Measurements from ENCODE around the gene KRT28. TPM values are rescaled to one million over a fixed set of nuclear protein-coding genes. Genes with fewer than 3 reads are reported as not detected.

KRT28 gene
- total and polyA plus RNA-seq, 2 experiments from 2014 or later, result not detected

DNA sequence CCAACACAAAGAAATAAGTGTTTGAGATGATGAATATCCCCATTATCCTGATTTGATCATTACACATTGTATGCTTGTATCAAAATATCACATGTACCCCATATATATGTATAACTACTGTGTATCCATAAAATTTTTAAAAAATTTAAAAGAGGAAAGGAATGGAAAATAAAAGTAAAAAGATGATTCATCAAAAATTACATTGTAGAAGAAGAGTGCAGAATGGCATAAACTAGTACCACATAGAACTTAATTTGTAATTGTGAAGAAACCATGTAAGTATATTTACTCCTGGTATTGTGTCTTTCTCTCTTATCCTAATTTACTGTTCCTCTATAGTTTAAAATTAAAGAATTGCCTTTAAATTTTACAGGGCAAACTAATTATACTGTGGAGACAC is 34.1 kb upstream of the KRT28 start (continued):
- no peak for TF ChIP-seq EZH2phosphoT487 (IDR thresholded peaks at IDR 0.05; ENCODE audit: unreplicated experiment)
- TF ChIP-seq NANOG (IDR thresholded peaks at IDR 0.05; ENCODE audit: borderline replicate concordance), result no peak
- no peak for TF ChIP-seq STAT1 (IDR thresholded peaks at IDR 0.05; ENCODE audit: unreplicated experiment)
- no peak for TF ChIP-seq ETS1 (IDR thresholded peaks at IDR 0.05)
- TF ChIP-seq CREB1 (CRISPR knock-in tag; IDR thresholded peaks at IDR 0.05; ENCODE audit: low read depth), result no peak
- no peak for TF ChIP-seq ZNF331 (CRISPR knock-in tag; IDR thresholded peaks at IDR 0.05; ENCODE audit: low read depth)
- TF ChIP-seq, protein P1, sequence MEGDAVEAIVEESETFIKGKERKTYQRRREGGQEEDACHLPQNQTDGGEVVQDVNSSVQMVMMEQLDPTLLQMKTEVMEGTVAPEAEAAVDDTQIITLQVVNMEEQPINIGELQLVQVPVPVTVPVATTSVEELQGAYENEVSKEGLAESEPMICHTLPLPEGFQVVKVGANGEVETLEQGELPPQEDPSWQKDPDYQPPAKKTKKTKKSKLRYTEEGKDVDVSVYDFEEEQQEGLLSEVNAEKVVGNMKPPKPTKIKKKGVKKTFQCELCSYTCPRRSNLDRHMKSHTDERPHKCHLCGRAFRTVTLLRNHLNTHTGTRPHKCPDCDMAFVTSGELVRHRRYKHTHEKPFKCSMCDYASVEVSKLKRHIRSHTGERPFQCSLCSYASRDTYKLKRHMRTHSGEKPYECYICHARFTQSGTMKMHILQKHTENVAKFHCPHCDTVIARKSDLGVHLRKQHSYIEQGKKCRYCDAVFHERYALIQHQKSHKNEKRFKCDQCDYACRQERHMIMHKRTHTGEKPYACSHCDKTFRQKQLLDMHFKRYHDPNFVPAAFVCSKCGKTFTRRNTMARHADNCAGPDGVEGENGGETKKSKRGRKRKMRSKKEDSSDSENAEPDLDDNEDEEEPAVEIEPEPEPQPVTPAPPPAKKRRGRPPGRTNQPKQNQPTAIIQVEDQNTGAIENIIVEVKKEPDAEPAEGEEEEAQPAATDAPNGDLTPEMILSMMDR (conservative IDR thresholded peaks at IDR 0.05; ENCODE audit: low read depth in 2 of 2), result no peak
- TF ChIP-seq EZH2 (IDR thresholded peaks at IDR 0.05; ENCODE audit: low read depth, unreplicated experiment), result no peak

GRCh38 chr17:40832840-40833239 is 33.1 kb upstream of the KRT28 start:
- TF ChIP-seq, protein P2, sequence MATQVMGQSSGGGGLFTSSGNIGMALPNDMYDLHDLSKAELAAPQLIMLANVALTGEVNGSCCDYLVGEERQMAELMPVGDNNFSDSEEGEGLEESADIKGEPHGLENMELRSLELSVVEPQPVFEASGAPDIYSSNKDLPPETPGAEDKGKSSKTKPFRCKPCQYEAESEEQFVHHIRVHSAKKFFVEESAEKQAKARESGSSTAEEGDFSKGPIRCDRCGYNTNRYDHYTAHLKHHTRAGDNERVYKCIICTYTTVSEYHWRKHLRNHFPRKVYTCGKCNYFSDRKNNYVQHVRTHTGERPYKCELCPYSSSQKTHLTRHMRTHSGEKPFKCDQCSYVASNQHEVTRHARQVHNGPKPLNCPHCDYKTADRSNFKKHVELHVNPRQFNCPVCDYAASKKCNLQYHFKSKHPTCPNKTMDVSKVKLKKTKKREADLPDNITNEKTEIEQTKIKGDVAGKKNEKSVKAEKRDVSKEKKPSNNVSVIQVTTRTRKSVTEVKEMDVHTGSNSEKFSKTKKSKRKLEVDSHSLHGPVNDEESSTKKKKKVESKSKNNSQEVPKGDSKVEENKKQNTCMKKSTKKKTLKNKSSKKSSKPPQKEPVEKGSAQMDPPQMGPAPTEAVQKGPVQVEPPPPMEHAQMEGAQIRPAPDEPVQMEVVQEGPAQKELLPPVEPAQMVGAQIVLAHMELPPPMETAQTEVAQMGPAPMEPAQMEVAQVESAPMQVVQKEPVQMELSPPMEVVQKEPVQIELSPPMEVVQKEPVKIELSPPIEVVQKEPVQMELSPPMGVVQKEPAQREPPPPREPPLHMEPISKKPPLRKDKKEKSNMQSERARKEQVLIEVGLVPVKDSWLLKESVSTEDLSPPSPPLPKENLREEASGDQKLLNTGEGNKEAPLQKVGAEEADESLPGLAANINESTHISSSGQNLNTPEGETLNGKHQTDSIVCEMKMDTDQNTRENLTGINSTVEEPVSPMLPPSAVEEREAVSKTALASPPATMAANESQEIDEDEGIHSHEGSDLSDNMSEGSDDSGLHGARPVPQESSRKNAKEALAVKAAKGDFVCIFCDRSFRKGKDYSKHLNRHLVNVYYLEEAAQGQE (IDR thresholded peaks at IDR 0.05; ENCODE audit: unreplicated experiment), result no peak
- TF ChIP-seq NANOG (IDR thresholded peaks at IDR 0.05; ENCODE audit: borderline replicate concordance) (peak; percentile 73), POLR2AphosphoS5 (IDR thresholded peaks at IDR 0.05; ENCODE audit: low read depth) (peak; percentile 51), EZH2phosphoT487 (IDR thresholded peaks at IDR 0.05; ENCODE audit: unreplicated experiment) (no peak)
- peaks cover 100% of the 10 kb centered on the region for H3K27me3 ChIP-seq (ENCODE audit: insufficient read depth)
- no peaks in the 10 kb centered on the region for H3F3A ChIP-seq (replicated peaks; ENCODE audit: low read depth)
- peaks cover 6% of the 10 kb centered on the region; the same call in 1 of the 2 replicates for H3K4me1 ChIP-seq (ENCODE audit: insufficient read depth)
- H2AFZ ChIP-seq, result no peak overlapping the region
- Mint-ChIP-seq H3K4me1 (peaks cover 6% of the 10 kb centered on the region), H3K27me3 (ENCODE audit: insufficient read depth, low read depth, poor library complexity) (peaks cover 26% of the 10 kb centered on the region), H3K27ac (no peak overlapping the region), H3K36me3 (ENCODE audit: low read depth) (peaks cover 5% of the 10 kb centered on the region; the same call in 2 of the 3 replicates), H3K4me3 (no peak overlapping the region), H3K9me3 (no peaks in the 10 kb centered on the region)
- H3K36me3 ChIP-seq (ENCODE audit: insufficient read depth), result no peaks in the 10 kb centered on the region; the same call in 1 of the 2 replicates
- no peaks in the 10 kb centered on the region for H3K9me2 ChIP-seq (ENCODE audit: insufficient read depth)
- H3K27ac ChIP-seq (ENCODE audit: low read depth), result no peak overlapping the region
- no peaks in the 10 kb centered on the region for H3K79me2 ChIP-seq (replicated peaks; ENCODE audit: insufficient read depth)
- H3K4me3 ChIP-seq, result no peak overlapping the region
- ATAC-seq (peak; percentile 47; the same call in 2 of the 3 replicates), DNase-seq (ENCODE audit: low spot score) (peak; percentile 56)
- H3K4me2 ChIP-seq, result no peak overlapping the region
- peaks cover 34% of the 10 kb centered on the region for H4K20me1 ChIP-seq (replicated peaks; ENCODE audit: insufficient read depth)

All from GM23338 (cell line).